K562 (cell line): ENCODE measurements around the gene CMTM4. TPM values are rescaled to one million over a fixed set of nuclear protein-coding genes. Genes with fewer than 3 reads are reported as not detected.

Source experiments
- ATAC-seq: fragments of 200-7000 bp; cut with Tn5 transposase; 3 replicates; pipeline ENCODE4 v1.9.1; 2020; ENCODE audit warnings: moderate library complexity
- BruUV-seq: library from RNA; stranded (reverse); fragments of 400-500 nt; replicated peaks from 2 replicates; lab custom pipeline; 2021; lab: Mats Ljungman, UMichigan
- CTCF ChIA-PET: fragments of 300-600 bp; formaldehyde crosslinking; extraction: SDS; loops from one replicate; lab custom pipeline; 2021; ENCODE audit warnings: low intra/inter-chr PET ratio; lab: Yijun Ruan, JAX
- POLR2A ChIA-PET: fragments of 300-600, 350-650 bp; sonication (Branson Sonifier 250); formaldehyde crosslinking; extraction: SDS; loops from one replicate; lab custom pipeline; 2021; ENCODE audit warnings: antibody characterized with exemption, inconsistent platforms; lab: Yijun Ruan, JAX
- DNase-seq, 4 experiments: peaks; one replicate each; pipeline versions ENCODE4 v3.0.0 to v3.0.0-alpha.2; 2011 to 2018; ENCODE audit warnings: low spot score in 3 of 4, mixed read lengths in 3 of 4; ENCODE audit errors: extremely low read depth in 1 of 4
- FAIRE-seq: peaks from 2 replicates; lab custom pipeline; 2011; peaks lifted over from hg19 to GRCh38; lab: Jason Lieb, UNC
- H2AFZ ChIP-seq: 2 replicates; pipeline ENCODE4 v1.6.0; 2011; ENCODE audit warnings: low read depth, low read length, control low read depth, inconsistent platforms
- H3K27ac ChIP-seq: fragments of 200-600 bp; 3 replicates; pipeline ENCODE4 v1.8.0; 2011; ENCODE audit warnings: low read depth, mild to moderate bottlenecking, control low read depth, inconsistent platforms, low read length, moderate library complexity, mixed read lengths; ENCODE audit errors: extremely low read depth
- H3K27me3 ChIP-seq, 2 experiments: fragments of 300-600 bp in 1 of 2; 2 replicates in 1 of 2; 3 replicates in 1 of 2; pipeline versions ENCODE4 v1.6.0 to v1.8.0; 2011; ENCODE audit warnings: inconsistent platforms in 2 of 2, low read length in 2 of 2, mild to moderate bottlenecking in 1 of 2, mixed read lengths in 1 of 2, moderate library complexity in 1 of 2; ENCODE audit not compliant: control insufficient read depth in 2 of 2, insufficient read depth in 2 of 2
- H3K36me3 ChIP-seq: fragments of 300-600 bp; 3 replicates; pipeline ENCODE4 v1.8.0; 2011; ENCODE audit warnings: mild to moderate bottlenecking, low read length, inconsistent platforms; ENCODE audit not compliant: control insufficient read depth, insufficient read depth
- H3K4me1 ChIP-seq, 2 experiments: fragments of 200-600 bp in 1 of 2; replicated peaks in 1 of 2; 2 replicates in 1 of 2; 3 replicates in 1 of 2; pipeline versions ENCODE4 v1.5.1 to v1.8.0; 2011; ENCODE audit warnings: inconsistent platforms in 2 of 2, low read length in 2 of 2, mild to moderate bottlenecking in 1 of 2, mixed read lengths in 1 of 2, moderate library complexity in 1 of 2; ENCODE audit not compliant: control insufficient read depth in 2 of 2, insufficient read depth in 2 of 2
- H3K4me2 ChIP-seq: 2 replicates; pipeline ENCODE4 v1.6.1; 2011; ENCODE audit warnings: low read length, control low read depth, inconsistent platforms, mixed read lengths; ENCODE audit not compliant: insufficient read depth
- H3K4me3 ChIP-seq: fragments of 200-600 bp; sonication (generic), shearing (Covaris generic); 2 replicates; pipeline ENCODE4 v1.5.1; 2016; ENCODE audit warnings: control low read depth, inconsistent platforms
- H3K79me2 ChIP-seq: fragments of 200-600 bp; 3 replicates; pipeline ENCODE4 v1.8.0; 2011; ENCODE audit warnings: low read length, inconsistent platforms; ENCODE audit not compliant: control insufficient read depth, insufficient read depth
- H3K9ac ChIP-seq, 2 experiments: 2 replicates each; pipeline versions ENCODE4 v1.6.0 to v1.6.1; 2011; ENCODE audit warnings: low read depth in 2 of 2, low read length in 2 of 2, control low read depth in 1 of 2, inconsistent platforms in 1 of 2, mild to moderate bottlenecking in 1 of 2, mixed read lengths in 1 of 2; ENCODE audit not compliant: insufficient read depth in 1 of 2
- H3K9me1 ChIP-seq: one replicate; pipeline ENCODE4 v1.6.0; 2011; ENCODE audit warnings: inconsistent platforms, mild to moderate bottlenecking, low read length, moderate library complexity; ENCODE audit not compliant: control insufficient read depth, insufficient read depth
- H3K9me3 ChIP-seq: replicated peaks from 2 replicates; pipeline ENCODE4 v1.5.1; 2011; ENCODE audit warnings: low read depth, low read length, inconsistent platforms; ENCODE audit not compliant: control insufficient read depth, insufficient read depth
- H4K20me1 ChIP-seq: replicated peaks from 2 replicates; pipeline ENCODE4 v1.6.1; 2011; ENCODE audit warnings: low read length, inconsistent platforms, mixed read lengths; ENCODE audit not compliant: control insufficient read depth, insufficient read depth
- AFF1 ChIP-seq, 2 experiments: fragments of 450-650 bp; IDR thresholded peaks; 2 replicates each; pipeline ENCODE4 v1.6.1; 2018; ENCODE audit warnings: mild to moderate bottlenecking in 2 of 2, low read depth in 1 of 2; ENCODE audit not compliant: partially characterized antibody in 2 of 2
- CTCF ChIP-seq, 3 experiments: IDR thresholded peaks in 2 of 3; conservative IDR thresholded peaks in 1 of 3; 2 replicates each; pipeline ENCODE4 v1.5.1; 2011 to 2012; ENCODE audit warnings: low read length in 3 of 3, mild to moderate bottlenecking in 3 of 3, control low read depth in 2 of 3, improper control_type of control experiment in 1 of 3, inconsistent platforms in 1 of 3, low read depth in 1 of 3, mixed read lengths in 1 of 3, moderate library complexity in 1 of 3; ENCODE audit not compliant: insufficient read depth in 2 of 3
- GTF2F1 ChIP-seq: IDR thresholded peaks from 2 replicates; pipeline ENCODE4 v1.6.1; 2011; ENCODE audit warnings: low read depth, low read length, improper control_type of control experiment
- HIVEP1 ChIP-seq: fragments of 250-450 bp; sonication (Bioruptor Pico); IDR thresholded peaks from 2 replicates; pipeline ENCODE4 v1.4.0; 2020; ENCODE audit warnings: mild to moderate bottlenecking
- MAFK ChIP-seq: IDR thresholded peaks from 2 replicates; pipeline ENCODE4 v1.6.1; 2011; ENCODE audit warnings: low read length, improper control_type of control experiment
- MXI1 ChIP-seq: IDR thresholded peaks from 2 replicates; pipeline ENCODE4 v1.6.1; 2011; ENCODE audit warnings: low read depth, mild to moderate bottlenecking, improper control_type of control experiment, low read length
- RAD51 ChIP-seq: fragments of 450-650 bp; IDR thresholded peaks from 2 replicates; pipeline ENCODE4 v1.7.1; 2016; ENCODE audit warnings: low read depth, mild to moderate bottlenecking, borderline replicate concordance
- SAP30 ChIP-seq: fragments of 200-600 bp; sonication (generic); IDR thresholded peaks from 2 replicates; pipeline ENCODE4 v1.6.1; 2012; ENCODE audit warnings: borderline replicate concordance, low read depth, mild to moderate bottlenecking, moderate library complexity, low read length, control low read depth, inconsistent platforms; ENCODE audit not compliant: insufficient read depth, poor library complexity, severe bottlenecking
- SMAD4 ChIP-seq: fragments of 250-450 bp; sonication (Bioruptor Pico); conservative IDR thresholded peaks from 2 replicates; pipeline ENCODE4 v1.8.0; 2021; ENCODE audit warnings: inconsistent platforms, mild to moderate bottlenecking, moderate library complexity
- WHSC1 ChIP-seq: IDR thresholded peaks from one replicate; pipeline ENCODE4 v1.6.1; 2012; ENCODE audit warnings: low read length, control low read depth, inconsistent platforms
- ZNF444 ChIP-seq: fragments of 250-450 bp; sonication (Bioruptor Pico); IDR thresholded peaks from 2 replicates; pipeline ENCODE4 v1.4.0; 2020; ENCODE audit warnings: mild to moderate bottlenecking, moderate library complexity
- ZNF507 ChIP-seq: conservative IDR thresholded peaks from 2 replicates; pipeline ENCODE4 v1.6.1; 2017; ENCODE audit warnings: missing genetic modification characterization, missing compliant biosample characterization
- WGBS: fragments of 100-300 bp; shearing (Covaris generic); methylation state at CpG from one replicate; pipeline ENCODE4 v1.1.6; 2016; ENCODE audit warnings: low coverage, mixed read lengths; ENCODE audit not compliant: insufficient coverage; ENCODE audit errors: missing lambda C conversion rate; 5-methylcytosine and 5-hydroxymethylcytosine counted together
- in situ Hi-C: fragments of 300-500 bp; cut with MboI; formaldehyde crosslinking; loops from 4 replicates; pipeline ENCODE4 v1.15.0; 2018; ENCODE audit warnings: inconsistent platforms, mixed read lengths
- intact Hi-C: fragments of 100-400 bp; cut with micrococcal nuclease; formaldehyde crosslinking; loops from 2 replicates; pipeline ENCODE4 v1.14.2; 2022
- polyA plus RNA-seq, 8 experiments: library from polyadenylated mRNA; depleted of rRNA in 4 of 8; stranded (reverse) in 5 of 8; unstranded in 3 of 8; fragments of >200 nt; fragmentation: Nextera tagmentation in 2 of 8; fragmentation: Illumina TruSeq in 1 of 8; extraction: Ambion mirVana in 2 of 8; extraction: Trizol in 1 of 8; gene quantifications; 2 replicates each; pipeline versions ENCODE4 v1.2.1 to v1.2.3, GENCODE V29; 2011 to 2014; ENCODE audit warnings: inconsistent platforms in 1 of 8, missing spikeins in 1 of 8
- total RNA-seq, 7 experiments: library from RNA; depleted of rRNA in 6 of 7; stranded (reverse); fragments of >200 nt in 6 of 7; fragmentation: Illumina TruSeq in 2 of 7; extraction: Trizol in 2 of 7; gene quantifications; 2 replicates each; pipeline versions ENCODE4 v1.2.1 to v1.2.3, GENCODE V29; 2011 to 2021; ENCODE audit warnings: low replicate concordance in 1 of 7

Gene CMTM4
- total and polyA plus RNA-seq, 9 of the 15 experiments (the other 6 are each of a cell fraction or from before 2014, with no cell fraction given) = 2.0 to 21.3 (median 12.5) TPM

- TF ChIP-seq CTCF (IDR thresholded peaks at IDR 0.05 in 2 of 3, conservative IDR thresholded peaks at IDR 0.05 in 1 of 3; ENCODE audit: insufficient read depth in 2 of 3, low read depth in 1 of 3, low read length in 3 of 3) (peak in 2 of 3 experiments; percentile 15 to 51; a peak in 2 of 6 replicates), MAFK (0 out of 2 replicates have a peak, but pooled peaks have one; percentile 10)
Observed at GRCh38 chr16:66658143-66658859, 38.2 kb downstream of the CMTM4 start (continued).

- H3K9me3 ChIP-seq = no peaks in the 10 kb centered on the region
- DNase-seq (no peak), FAIRE-seq (no peak), ATAC-seq (no peak)
- POLR2A ChIA-PET = interaction anchor here (2.2 kb wide), 1 partner anchor 11 kb away, joined by 7 read pairs; no protein-coding TSS in a partner anchor
- no peak overlapping the region for H3K9ac ChIP-seq
- BruUV-seq = no TSS peak
- no peaks in the 10 kb centered on the region for H3K36me3 ChIP-seq
- H3K4me2 ChIP-seq = no peak overlapping the region
- WGBS = 77% methylated on average over 3 of the region's 3 CpGs
- no peak overlapping the region for H3K27ac ChIP-seq
- no peak overlapping the region for H3K4me3 ChIP-seq
- in situ Hi-C loops (no loop called here), intact Hi-C loops (no loop called here)
- no peaks in the 10 kb centered on the region for H3K9me1 ChIP-seq
- peaks cover 14 to 18% of the 10 kb centered on the region in 2 experiments; a peak in 4 of 5 replicates for H3K4me1 ChIP-seq
- peaks cover 13% of the 10 kb centered on the region for H3K79me2 ChIP-seq
- CTCF ChIA-PET = no interaction called here
- H3K27me3 ChIP-seq = no peaks in the 10 kb centered on the region
- H4K20me1 ChIP-seq = no peaks in the 10 kb centered on the region; the same call in 1 of the 2 replicates
- TF ChIP-seq RAD51 (no peak), AFF1 (IDR thresholded peaks at IDR 0.05; ENCODE audit: low read depth in 1 of 2, partially characterized antibody in 2 of 2) (no peak), HIVEP1 (CRISPR knock-in tag) (no peak), WHSC1 (no peak), SMAD4 (CRISPR knock-in tag) (no peak), ZNF444 (no peak), MXI1 (no peak), SAP30 (no peak), GTF2F1 (no peak), ZNF507 (no peak)
- TF ChIP-seq, all 486 proteins: peak for 0
- H2AFZ ChIP-seq = no peak overlapping the region
Observed at GRCh38 chr16:66656547-66656946, 40.0 kb downstream of the CMTM4 start.
